AG10803 (cell line): ENCODE results near the gene RARRES2.

Experiments
- DNase-seq: peaks from one replicate; pipeline ENCODE4 v3.0.0; 2010; ENCODE audit warnings: low read depth
- H3K4me3 ChIP-seq: 2 replicates; pipeline ENCODE4 v1.5.1; 2011; ENCODE audit warnings: mild to moderate bottlenecking, low read length, control low read depth
- TF ChIP-seq, protein P1 (sequence below): conservative IDR thresholded peaks from 2 replicates; pipeline ENCODE4 v1.5.1; 2011; ENCODE audit warnings: mild to moderate bottlenecking, low read length, control low read depth, inconsistent platforms

The RARRES2 gene

DNA sequence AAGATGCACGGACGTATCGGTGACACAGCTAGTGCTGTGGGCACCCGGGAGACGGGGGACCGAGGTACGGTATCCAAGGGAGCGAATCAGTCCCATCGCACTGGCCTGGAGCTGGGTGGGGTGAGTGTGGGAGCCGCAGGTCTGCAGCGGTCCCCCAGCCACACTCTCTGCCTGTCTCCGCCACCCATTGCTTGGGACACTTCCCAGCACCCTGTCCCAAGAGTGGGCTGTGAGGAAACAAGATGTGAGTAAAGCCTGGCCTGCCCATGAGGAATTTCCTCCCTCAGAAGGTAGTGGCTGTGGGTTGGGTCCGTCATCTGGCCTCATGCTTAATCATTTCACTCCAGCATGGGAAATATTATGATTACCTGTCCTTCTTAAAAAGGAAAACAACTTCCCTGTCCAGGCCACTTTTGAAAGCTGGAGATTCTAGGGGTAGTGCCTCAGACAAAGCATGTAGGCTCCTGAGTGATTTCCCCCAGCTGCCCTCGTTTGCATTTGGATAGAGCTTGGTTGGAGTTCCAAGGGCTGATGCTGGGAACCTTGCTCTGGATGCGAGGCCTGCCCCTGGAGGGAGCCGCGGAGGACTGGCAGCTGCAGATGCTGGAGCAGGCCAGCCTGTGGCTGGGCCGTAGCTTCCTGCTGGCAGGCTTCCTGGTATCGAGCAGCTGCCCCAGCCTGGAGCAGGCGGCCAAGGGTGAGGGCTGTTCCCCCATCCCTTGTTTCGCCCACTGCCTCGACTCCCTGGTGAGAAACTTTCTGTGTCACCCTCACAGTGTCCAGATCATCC lies 11.9 kb downstream of the RARRES2 start:
- DNase-seq, result no peak
- TF ChIP-seq, protein P1, sequence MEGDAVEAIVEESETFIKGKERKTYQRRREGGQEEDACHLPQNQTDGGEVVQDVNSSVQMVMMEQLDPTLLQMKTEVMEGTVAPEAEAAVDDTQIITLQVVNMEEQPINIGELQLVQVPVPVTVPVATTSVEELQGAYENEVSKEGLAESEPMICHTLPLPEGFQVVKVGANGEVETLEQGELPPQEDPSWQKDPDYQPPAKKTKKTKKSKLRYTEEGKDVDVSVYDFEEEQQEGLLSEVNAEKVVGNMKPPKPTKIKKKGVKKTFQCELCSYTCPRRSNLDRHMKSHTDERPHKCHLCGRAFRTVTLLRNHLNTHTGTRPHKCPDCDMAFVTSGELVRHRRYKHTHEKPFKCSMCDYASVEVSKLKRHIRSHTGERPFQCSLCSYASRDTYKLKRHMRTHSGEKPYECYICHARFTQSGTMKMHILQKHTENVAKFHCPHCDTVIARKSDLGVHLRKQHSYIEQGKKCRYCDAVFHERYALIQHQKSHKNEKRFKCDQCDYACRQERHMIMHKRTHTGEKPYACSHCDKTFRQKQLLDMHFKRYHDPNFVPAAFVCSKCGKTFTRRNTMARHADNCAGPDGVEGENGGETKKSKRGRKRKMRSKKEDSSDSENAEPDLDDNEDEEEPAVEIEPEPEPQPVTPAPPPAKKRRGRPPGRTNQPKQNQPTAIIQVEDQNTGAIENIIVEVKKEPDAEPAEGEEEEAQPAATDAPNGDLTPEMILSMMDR, result no peak
- no peak overlapping the region for H3K4me3 ChIP-seq

DNA sequence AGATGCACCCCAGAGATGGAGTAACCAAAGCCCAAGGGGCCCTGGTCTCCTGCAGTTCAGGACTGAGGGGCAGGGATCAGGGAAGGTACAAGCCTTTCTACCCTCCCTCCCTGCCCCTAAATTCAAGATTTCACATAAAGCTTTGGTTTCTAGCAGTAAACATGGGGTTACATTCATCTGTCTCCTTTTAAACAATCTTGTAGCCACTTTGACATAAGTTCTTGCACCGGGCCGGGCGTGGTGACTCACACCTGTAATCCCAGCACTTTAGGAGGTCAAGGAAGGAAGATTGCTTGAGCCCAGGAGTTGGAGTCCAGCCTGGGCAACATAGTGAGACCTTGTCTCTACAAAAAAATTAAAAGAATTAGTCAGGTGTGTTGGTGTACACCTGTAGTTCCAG lies 14.1 kb downstream of the RARRES2 start:
- no peak overlapping the region for H3K4me3 ChIP-seq
- DNase-seq, result no peak
- TF ChIP-seq, protein P1, result no peak

DNA sequence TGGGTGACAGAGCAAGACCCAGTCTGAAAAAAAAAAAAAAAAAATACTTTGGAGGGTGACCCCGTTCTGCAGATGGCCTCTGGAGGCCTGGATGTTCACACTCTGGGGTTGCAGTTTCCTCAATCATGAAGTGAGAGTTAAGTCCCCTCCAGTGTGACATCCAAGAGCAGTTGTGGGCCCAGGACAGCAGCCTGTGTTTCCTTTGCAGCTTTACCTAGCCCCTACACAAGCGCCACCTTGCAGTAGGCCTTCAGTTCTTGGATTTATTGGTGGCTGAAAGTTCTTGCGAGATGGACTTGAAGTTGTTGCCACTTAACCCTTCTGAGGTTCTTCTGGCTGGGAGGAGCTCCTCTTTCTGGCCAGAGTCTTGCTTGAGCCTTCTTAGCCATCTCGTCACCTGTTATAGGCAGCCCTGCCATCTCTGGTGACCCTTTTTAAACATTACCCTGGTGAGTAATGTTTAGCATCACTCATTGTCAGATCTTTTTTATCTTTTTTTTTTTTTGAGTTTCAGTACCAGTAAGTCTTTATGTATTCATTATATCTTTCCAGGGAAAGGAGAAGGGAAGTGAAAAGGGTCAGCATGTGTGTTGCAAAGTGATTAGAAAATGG lies 14.7 kb downstream of the RARRES2 start:
- DNase-seq, result no peak
- TF ChIP-seq, protein P1, result no peak
- H3K4me3 ChIP-seq, result no peak overlapping the region

DNA sequence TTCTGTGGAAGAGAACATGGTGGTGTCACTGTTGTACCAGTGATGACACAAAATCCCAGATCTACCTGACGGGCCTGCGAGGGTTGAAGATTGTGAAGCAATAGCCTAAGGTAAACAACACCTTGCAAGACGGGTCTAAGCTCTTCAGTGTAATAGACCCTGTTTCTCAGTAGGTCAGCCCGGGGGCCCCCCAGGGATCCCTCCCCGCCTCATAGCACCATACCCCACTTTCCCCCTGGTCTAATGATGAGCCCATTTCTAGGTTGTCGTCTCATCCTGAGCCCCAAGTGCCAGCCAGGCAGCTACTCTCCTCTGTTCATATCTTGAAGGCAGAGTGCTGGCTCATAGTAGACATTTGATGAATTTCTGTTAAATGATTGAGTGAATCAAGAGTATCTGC lies 15.5 kb downstream of the RARRES2 start:
- DNase-seq, result no peak
- TF ChIP-seq, protein P1, result no peak
- no peak overlapping the region for H3K4me3 ChIP-seq

DNA sequence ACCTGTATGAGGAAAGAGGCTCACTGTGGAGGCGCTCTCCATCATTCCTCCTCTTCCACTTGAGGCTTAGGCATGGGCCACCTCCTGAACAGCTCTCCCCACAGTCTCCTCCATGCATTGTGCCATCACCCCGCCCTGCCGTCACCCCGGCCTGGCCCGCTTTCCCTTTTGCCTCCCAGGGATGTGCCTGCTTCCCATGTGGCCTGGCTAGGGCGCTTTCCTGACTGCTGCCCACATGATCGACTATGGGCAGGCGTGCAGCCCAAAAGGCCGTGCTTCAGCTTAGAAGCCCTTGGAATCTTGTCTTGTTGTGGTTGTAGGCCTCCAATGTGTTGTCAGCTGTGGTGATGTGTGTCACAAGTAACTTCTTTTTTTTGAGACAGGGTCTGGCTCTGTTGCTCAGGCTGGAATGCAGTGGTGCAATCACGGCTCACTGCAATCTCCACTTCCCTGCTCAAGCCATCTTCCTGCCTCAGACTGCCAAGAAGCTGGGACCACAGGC lies 16.3 kb downstream of the RARRES2 start:
- H3K4me3 ChIP-seq, result no peak overlapping the region
- DNase-seq, result peak; percentile 94
- TF ChIP-seq, protein P1, result no peak

DNA sequence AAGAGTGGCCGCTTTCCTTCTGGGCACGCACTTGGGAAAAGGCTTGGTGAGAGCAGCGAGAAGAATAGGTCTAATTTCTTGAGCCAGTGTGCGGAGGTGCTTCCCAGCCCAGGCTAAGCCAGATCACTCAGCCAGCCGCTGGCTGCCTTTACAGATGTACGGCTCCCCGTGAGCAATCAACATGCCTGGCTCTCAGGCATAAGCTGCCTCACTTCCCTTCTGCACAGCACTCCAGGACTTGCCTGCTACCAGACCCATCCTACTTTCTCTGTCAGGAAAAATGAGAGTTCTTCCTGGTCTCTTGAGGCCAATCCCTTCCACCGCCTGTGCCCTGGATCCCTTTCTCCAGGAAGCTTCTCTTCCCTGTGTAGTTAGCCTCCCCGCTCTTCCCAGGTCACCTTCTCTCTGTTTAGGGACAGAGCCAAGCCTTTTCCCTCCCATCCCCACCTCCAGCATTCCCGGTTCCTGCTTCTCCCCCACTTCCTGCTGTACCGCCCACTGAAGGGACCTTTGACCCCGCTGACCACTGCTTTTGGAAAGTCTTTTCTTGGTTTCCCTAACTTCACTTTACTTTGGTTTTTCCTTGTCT lies 17.0 kb downstream of the RARRES2 start:
- TF ChIP-seq, protein P1, result no peak
- no peak overlapping the region for H3K4me3 ChIP-seq
- DNase-seq, result no peak
